SK-N-MC (cell line): ENCODE measurements around the gene SFTA2.

Experiments used
- DNase-seq: peaks from one replicate; pipeline ENCODE4 v3.0.0-alpha.2; 2011; ENCODE audit warnings: low read depth, low spot score
- H3K27ac ChIP-seq: fragments of 200-600 bp; sonication (generic); 2 replicates; pipeline ENCODE4 v1.5.1; 2016; ENCODE audit warnings: mixed run types
- H3K36me3 ChIP-seq: fragments of 200-600 bp; sonication (generic); 2 replicates; pipeline ENCODE4 v1.6.1; 2017; ENCODE audit warnings: antibody characterized with exemption, low read length, mixed read lengths; ENCODE audit not compliant: insufficient read depth
- H3K4me3 ChIP-seq: fragments of 200-600 bp; sonication (generic); 2 replicates; pipeline ENCODE4 v1.5.1; 2016
- H3K9ac ChIP-seq: fragments of 200-600 bp; sonication (generic); 2 replicates; pipeline ENCODE4 v1.8.0; 2017; ENCODE audit warnings: mixed run types, mixed read lengths; ENCODE audit not compliant: insufficient read length
- H3K9me3 ChIP-seq: fragments of 200-600 bp; sonication (generic); 2 replicates; pipeline ENCODE4 v1.6.1; 2017; ENCODE audit warnings: low read depth, mild to moderate bottlenecking, antibody characterized with exemption, low read length, moderate library complexity, mixed read lengths
- EZH2 ChIP-seq: fragments of 200-600 bp; sonication (generic); IDR thresholded peaks from one replicate; pipeline ENCODE4 v1.6.1; 2017; ENCODE audit warnings: antibody characterized with exemption
- FOXP2 ChIP-seq: optimal IDR thresholded peaks from 2 replicates; pipeline ENCODE3; 2011; ENCODE audit warnings: mild to moderate bottlenecking, moderate library complexity; ENCODE audit not compliant: insufficient read depth; ENCODE audit errors: extremely low read length, control extremely low read depth
- POLR2AphosphoS5 ChIP-seq: IDR thresholded peaks from 2 replicates; pipeline ENCODE4 v1.6.1; 2012; ENCODE audit warnings: mild to moderate bottlenecking, low read depth, low read length, borderline replicate concordance

Gene SFTA2

DNA sequence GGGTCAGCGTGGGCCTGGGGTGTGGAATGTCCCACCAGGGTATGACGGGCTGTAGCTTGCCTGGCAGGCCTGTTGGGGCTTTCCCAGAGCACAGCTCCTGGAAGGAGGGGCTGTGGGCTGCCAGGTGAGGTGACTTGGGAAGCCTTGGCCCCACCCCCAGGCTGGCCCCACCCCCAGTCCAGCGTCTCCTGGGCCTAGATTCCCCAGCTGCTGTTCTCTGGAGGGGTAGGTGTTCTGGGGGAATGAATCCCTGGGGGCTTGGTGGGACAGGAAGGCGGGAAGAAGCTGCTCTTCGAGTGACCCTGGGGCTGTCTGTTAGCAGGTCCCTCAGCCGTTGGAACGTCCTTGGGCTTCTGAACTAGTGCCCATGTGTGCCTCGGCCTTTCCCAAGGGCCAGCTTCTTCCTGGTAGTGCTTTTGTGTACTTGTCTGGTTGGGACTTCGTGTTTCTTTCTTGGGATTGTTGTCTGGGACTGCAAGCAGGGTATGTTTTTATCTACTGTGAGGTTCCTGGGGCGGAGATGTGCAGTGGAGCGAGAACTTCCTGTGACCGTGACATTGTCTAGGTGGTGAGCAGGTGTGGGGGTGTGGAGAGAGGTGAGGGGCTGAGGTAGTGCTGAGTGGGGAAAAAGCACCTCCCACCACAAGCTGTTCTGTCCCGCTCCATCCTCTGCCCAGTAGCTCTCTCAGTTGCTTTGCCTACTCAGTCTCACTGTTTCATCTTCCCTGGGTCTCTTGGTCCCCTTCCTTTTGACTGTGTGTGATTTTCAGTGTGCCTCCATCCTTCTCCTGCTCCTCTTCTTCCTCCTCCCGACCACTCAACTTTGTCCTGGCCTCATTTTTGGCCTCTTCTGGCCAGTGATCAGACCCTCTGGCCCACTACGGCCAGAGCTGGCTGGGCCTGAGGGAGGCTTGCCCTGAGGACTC, 48.9 kb downstream of the SFTA2 start:
- no peak for TF ChIP-seq POLR2AphosphoS5
- no peak for TF ChIP-seq EZH2
- no peak for TF ChIP-seq FOXP2
- H3K9ac ChIP-seq, result peak overlapping the region; percentile 55
- peak overlapping the region; percentile 92 for H3K27ac ChIP-seq
- DNase-seq, result no peak
- H3K9me3 ChIP-seq, result no peaks in the 10 kb centered on the region
- H3K36me3 ChIP-seq, result no peaks in the 10 kb centered on the region
- H3K4me3 ChIP-seq, result peak overlapping the region; percentile 80

DNA sequence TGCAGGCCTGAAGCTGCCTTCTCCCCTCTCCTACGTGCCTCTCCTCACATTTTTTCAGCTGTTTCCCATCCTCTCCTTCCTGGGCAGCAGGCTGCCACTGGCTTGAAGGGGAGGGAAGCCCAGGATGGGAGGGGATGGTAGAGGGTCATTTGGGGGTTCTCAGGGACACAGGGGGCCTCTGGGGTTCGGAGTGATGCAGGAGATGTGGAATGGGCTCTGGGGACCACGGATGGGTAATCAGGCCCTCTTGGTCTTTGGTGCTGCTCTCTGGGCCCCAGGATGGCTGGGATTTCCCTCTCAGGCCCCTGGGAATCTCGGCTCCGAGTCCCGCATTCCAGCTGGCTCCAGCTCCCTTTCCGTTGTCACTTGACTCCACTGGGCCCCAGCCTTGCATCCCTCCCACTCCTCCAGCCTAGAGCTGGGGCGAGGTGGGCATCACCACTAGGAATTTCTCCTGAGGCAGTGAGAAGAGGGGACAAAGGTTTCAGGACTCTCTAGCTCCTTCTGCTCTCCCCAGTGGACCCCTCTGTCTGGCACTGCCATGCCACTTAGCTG, 49.7 kb downstream of the SFTA2 start:
- no peaks in the 10 kb centered on the region for H3K36me3 ChIP-seq
- no peak overlapping the region for H3K27ac ChIP-seq
- no peak for TF ChIP-seq FOXP2
- TF ChIP-seq POLR2AphosphoS5, result no peak
- no peak for TF ChIP-seq EZH2
- no peak overlapping the region for H3K4me3 ChIP-seq
- H3K9ac ChIP-seq, result peak overlapping the region; percentile 37
- no peaks in the 10 kb centered on the region for H3K9me3 ChIP-seq
- no peak for DNase-seq

GRCh38 chr6:30881392-30882203, 50.4 kb downstream of the SFTA2 start:
- DNase-seq, result no peak
- H3K9ac ChIP-seq, result no peak overlapping the region

More at GRCh38 chr6:30881392-30882203, 50.4 kb downstream of the SFTA2 start:
- Histone ChIP-seq H3K9me3 (no peaks in the 10 kb centered on the region), H3K27ac (no peak overlapping the region), H3K36me3 (no peaks in the 10 kb centered on the region), H3K4me3 (no peak overlapping the region)
- no peak for TF ChIP-seq POLR2AphosphoS5
- no peak for TF ChIP-seq EZH2
- no peak for TF ChIP-seq FOXP2
